Transverse colon (tissue), 4 donors: ENCODE results near the gene PGS1. TPM values are rescaled to one million over a fixed set of nuclear protein-coding genes. Genes with fewer than 3 reads are reported as not detected.

ENCODE experiments used
- DNase-seq: peaks from one replicate; pipeline ENCODE4 v3.0.0-alpha.2; 2019
- H3K27ac ChIP-seq, 4 donors: fragments of 200-600 bp; sonication (generic); 2 replicates each; pipeline ENCODE4 v1.5.1; 2016 to 2018; ENCODE audit warnings: inconsistent platforms in 4 of 4
- H3K27me3 ChIP-seq: fragments of 200-600 bp; sonication (generic); 2 replicates; pipeline ENCODE4 v1.5.1; 2017; ENCODE audit warnings: inconsistent platforms
- H3K36me3 ChIP-seq, 4 donors: fragments of 200-600 bp; sonication (generic); 2 replicates each; pipeline ENCODE4 v1.5.1; 2017 to 2019; ENCODE audit warnings: inconsistent platforms in 4 of 4
- H3K4me1 ChIP-seq, 4 donors: fragments of 200-600 bp; sonication (generic); 2 replicates each; pipeline ENCODE4 v1.5.1; 2017 to 2020; ENCODE audit warnings: inconsistent platforms in 4 of 4
- H3K4me3 ChIP-seq, 4 donors: fragments of 200-600 bp; sonication (generic); 1 replicate in 1 of 4; 2 replicates in 3 of 4; pipeline versions ENCODE4 v1.5.1 to v1.6.1; 2017 to 2019; ENCODE audit warnings: inconsistent platforms in 4 of 4
- H3K9me3 ChIP-seq, 2 donors: fragments of 200-600 bp; sonication (generic); 2 replicates each; pipeline ENCODE4 v1.5.1; 2017 to 2019; ENCODE audit warnings: inconsistent platforms in 2 of 2
- EP300 ChIP-seq: sonication (generic); formaldehyde crosslinking; IDR thresholded peaks from one replicate; pipeline ENCODE4 v1.6.1; 2017; ENCODE audit warnings: antibody characterized with exemption, low read depth
- POLR2A ChIP-seq: fragments of 450-650 bp; IDR thresholded peaks from one replicate; pipeline ENCODE4 v1.6.1; 2016; ENCODE audit warnings: antibody characterized with exemption, mild to moderate bottlenecking, moderate library complexity
- POLR2AphosphoS5 ChIP-seq, 3 donors: sonication (generic); formaldehyde crosslinking; IDR thresholded peaks; one replicate each; pipeline ENCODE4 v1.6.1; 2016; ENCODE audit warnings: antibody characterized with exemption in 3 of 3
- WGBS, 2 donors: methylation state at CpG; one replicate each; pipeline ENCODE4 v1.1.5; 2018; ENCODE audit warnings: low coverage in 1 of 2; 5-methylcytosine and 5-hydroxymethylcytosine counted together
- in situ Hi-C, 4 donors: fragments of 200-750 bp; cut with MboI; loops; one replicate each; pipeline versions ENCODE4 v1.15.0 to v1.15.1; 2017; ENCODE audit warnings: low sequenced_read_pairs in 3 of 4, low pct_ligation_motif_present in 1 of 4, low pct_unique_long_range_greater_than_20kb in 1 of 4
- intact Hi-C: fragments of 100-400 bp; cut with DNase I; formaldehyde crosslinking; loops from one replicate; pipeline ENCODE4 v1.15.1; 2023; ENCODE audit warnings: low total_unique reads
- total RNA-seq, 4 donors: library from RNA; depleted of rRNA; stranded (reverse); fragments of >200 nt; gene quantifications; one replicate each; pipeline ENCODE4 v1.1.0, GENCODE V29; 2016
- TF ChIP-seq, protein P1 (sequence below), 5 experiments: fragments of 200-600 bp in 3 of 5; fragments of 450-650 bp in 2 of 5; sonication (generic) in 3 of 5; IDR thresholded peaks; 1 replicate in 2 of 5; 2 replicates in 3 of 5; pipeline ENCODE4 v1.5.1; 2016 to 2017; ENCODE audit warnings: antibody characterized with exemption in 5 of 5, inconsistent platforms in 3 of 5, mild to moderate bottlenecking in 2 of 5, moderate library complexity in 1 of 5

Gene PGS1
- total RNA-seq, 4 donors from 2014 or later, result 32.1 to 77.6 (median 60.1) TPM

DNA sequence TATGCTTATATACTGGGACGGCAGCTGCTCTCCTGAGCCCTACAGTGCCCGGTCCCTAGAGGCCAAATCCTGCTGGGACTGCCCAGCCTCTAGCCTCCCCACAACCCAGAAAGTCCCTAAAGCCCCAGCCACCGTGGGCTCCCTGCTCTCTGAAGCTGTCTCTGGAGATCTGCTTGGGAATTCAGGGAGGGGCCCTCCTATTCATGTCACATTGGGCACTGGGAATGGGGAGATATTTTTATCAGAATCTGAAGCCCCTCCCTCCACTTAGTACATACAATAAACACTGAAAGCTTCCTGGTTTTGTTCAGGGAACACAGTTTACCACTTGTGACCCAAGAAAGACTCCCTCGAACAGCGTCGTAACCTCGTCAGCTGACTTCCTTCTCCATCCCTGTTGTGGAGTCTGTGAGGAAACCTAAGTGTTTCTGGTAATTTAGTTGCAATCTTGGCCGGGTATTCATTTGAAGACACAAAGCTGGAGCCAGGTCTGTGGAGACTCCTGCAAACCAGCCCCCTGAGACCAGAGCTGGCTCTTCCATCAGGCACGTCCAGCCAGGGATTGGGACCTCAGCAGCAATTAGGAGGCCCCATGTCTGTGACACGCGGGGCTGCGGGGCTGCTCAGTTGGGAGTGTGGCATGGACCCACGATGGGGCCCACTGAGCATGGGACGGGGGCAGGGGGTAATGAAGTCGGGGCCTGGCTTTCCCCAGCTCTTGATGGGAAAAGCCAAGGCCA lies 38.5 kb downstream of the PGS1 start:
- 38 to 83% methylated on average over 1 to 14 of the region's 15 CpGs for WGBS, 2 donors
- no peak overlapping the region for H3K4me3 ChIP-seq
- peaks cover 0 to 7% (median 3%) of the 10 kb centered on the region in 4 donors for H3K36me3 ChIP-seq
- H3K4me1 ChIP-seq, result peaks cover 18 to 68% (median 52%) of the 10 kb centered on the region in 4 donors
- intact Hi-C loops, result no loop called here
- peak; percentile 42 for DNase-seq
- H3K27me3 ChIP-seq, result no peaks in the 10 kb centered on the region
- TF ChIP-seq EP300 (peak; percentile 68), POLR2AphosphoS5 (IDR thresholded peaks at IDR 0.05) (peak; percentile 47 to 55 (median 52)), POLR2A (peak; percentile 22)
- TF ChIP-seq, protein P1, sequence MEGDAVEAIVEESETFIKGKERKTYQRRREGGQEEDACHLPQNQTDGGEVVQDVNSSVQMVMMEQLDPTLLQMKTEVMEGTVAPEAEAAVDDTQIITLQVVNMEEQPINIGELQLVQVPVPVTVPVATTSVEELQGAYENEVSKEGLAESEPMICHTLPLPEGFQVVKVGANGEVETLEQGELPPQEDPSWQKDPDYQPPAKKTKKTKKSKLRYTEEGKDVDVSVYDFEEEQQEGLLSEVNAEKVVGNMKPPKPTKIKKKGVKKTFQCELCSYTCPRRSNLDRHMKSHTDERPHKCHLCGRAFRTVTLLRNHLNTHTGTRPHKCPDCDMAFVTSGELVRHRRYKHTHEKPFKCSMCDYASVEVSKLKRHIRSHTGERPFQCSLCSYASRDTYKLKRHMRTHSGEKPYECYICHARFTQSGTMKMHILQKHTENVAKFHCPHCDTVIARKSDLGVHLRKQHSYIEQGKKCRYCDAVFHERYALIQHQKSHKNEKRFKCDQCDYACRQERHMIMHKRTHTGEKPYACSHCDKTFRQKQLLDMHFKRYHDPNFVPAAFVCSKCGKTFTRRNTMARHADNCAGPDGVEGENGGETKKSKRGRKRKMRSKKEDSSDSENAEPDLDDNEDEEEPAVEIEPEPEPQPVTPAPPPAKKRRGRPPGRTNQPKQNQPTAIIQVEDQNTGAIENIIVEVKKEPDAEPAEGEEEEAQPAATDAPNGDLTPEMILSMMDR (IDR thresholded peaks at IDR 0.05), result no peak
- H3K9me3 ChIP-seq, result no peaks in the 10 kb centered on the region
- H3K27ac ChIP-seq, result peak overlapping the region; percentile 76 to 84 (median 83)
- in situ Hi-C loops, result loop anchor here in 1 of 4 donors (5.0 kb wide), 1 partner anchor 130 kb away; no protein-coding TSS in a partner anchor

DNA sequence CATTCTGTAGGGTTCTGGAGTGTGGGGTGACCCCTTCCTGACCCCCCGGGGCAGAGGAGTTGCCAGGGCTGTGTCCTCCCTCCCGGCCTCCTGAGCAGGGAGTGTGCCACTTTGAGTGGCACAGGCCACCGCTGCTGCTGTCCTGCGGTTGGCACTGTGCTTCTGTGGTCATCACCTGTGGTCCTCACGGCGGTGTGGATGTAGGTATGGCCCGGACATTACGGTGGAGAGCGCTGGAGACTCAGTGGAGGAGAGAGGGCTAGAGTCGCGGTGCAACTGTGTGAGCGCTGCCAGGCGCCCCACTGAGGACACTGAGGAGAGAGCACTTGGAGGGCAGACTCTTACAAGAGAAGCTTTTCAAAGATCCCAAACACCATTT lies 39.1 kb downstream of the PGS1 start:
- peak overlapping the region; percentile 76 to 84 (median 83) for H3K27ac ChIP-seq
- H3K4me3 ChIP-seq, result no peak overlapping the region
- H3K36me3 ChIP-seq, result peaks cover 0 to 7% (median 3%) of the 10 kb centered on the region in 4 donors
- H3K4me1 ChIP-seq, result peaks cover 14 to 63% (median 46%) of the 10 kb centered on the region in 4 donors
- H3K27me3 ChIP-seq, result no peaks in the 10 kb centered on the region
- H3K9me3 ChIP-seq, result no peaks in the 10 kb centered on the region
- intact Hi-C loops (no loop called here), in situ Hi-C loops (loop anchor here in 1 of 4 donors (5.0 kb wide), 1 partner anchor 130 kb away; no protein-coding TSS in a partner anchor)
- DNase-seq, result no peak
- TF ChIP-seq POLR2A (no peak), POLR2AphosphoS5 (IDR thresholded peaks at IDR 0.05) (no peak), EP300 (no peak)
- TF ChIP-seq, protein P1 (IDR thresholded peaks at IDR 0.05), result no peak
- 67 to 87% methylated on average over 1 to 11 of the region's 13 CpGs for WGBS, 2 donors

DNA sequence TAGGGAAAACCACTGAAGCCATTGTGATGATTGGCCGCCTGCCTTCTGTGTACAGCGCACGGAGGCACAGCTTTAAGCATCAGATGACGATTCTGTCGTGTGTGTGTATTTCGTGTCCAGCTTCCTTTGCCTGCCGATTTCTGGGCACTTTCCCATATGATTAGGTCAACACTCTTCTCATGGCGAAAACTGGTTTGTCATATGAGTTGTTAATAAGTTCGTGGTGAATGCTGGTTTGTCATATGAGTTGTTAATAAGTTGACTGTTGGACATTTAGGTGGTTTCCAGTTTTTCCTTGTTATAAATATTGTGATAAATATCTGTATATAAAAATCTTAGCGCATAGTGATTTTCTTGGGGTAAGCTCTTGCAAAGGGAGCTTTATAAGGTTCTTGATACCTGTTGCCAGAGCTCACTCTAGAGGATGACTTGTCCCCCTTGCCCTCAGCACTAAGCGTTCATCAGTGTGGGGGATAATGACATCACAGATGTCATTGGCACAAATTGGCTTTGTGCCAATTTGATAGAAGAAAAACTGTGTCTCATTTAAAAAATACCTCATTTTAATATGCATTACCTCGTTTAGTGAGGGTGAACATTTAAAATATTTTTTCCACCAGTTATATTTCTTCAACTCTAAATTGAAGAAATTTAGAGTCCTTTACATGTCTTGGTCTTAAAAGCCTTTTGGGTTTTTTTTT lies 40.0 kb downstream of the PGS1 start:
- Histone ChIP-seq H3K4me3 (no peak overlapping the region), H3K9me3 (no peaks in the 10 kb centered on the region), H3K27me3 (no peaks in the 10 kb centered on the region), H3K36me3 (peaks cover 0 to 7% (median 3%) of the 10 kb centered on the region in 4 donors), H3K27ac (peak overlapping the region in 2 of 4 donors; percentile 84), H3K4me1 (peaks cover 14 to 60% (median 36%) of the 10 kb centered on the region in 4 donors)
- DNase-seq, result no peak
- in situ Hi-C loops, result loop anchor here in 1 of 4 donors (5.0 kb wide), 1 partner anchor 131 kb away; no protein-coding TSS in a partner anchor
- intact Hi-C loops, result no loop called here
- 67 to 79% methylated on average over 12 of the region's 12 CpGs for WGBS, 2 donors
- TF ChIP-seq, protein P1 (IDR thresholded peaks at IDR 0.05), result no peak
- TF ChIP-seq EP300, result no peak
